Measurements from ENCODE around the gene RTCB.

GRCh38 chr22:32340411-32340810, 71.6 kb downstream of the RTCB start:
- TF ChIP-seq POLR2A (IDR thresholded peaks at IDR 0.05; ENCODE audit: low read depth, low read length): no peak
- TF ChIP-seq POLR2AphosphoS5 (IDR thresholded peaks at IDR 0.05; ENCODE audit: low read depth, low read length): no peak
- TF ChIP-seq TAF1 (IDR thresholded peaks at IDR 0.05; ENCODE audit: borderline replicate concordance, low read depth, low read length): no peak
